Stimulated activated CD4-positive, alpha-beta T cell treated with anti-CD3 and anti-CD28 coated beads, Interleukin-12 subunit alpha, Interleukin-12 subunit beta, amount 100 ng/mL, for 4 hours (primary cell): ENCODE data around the gene CCDC194.

ENCODE experiments used
- DNase-seq: peaks from one replicate; pipeline ENCODE4 v3.0.0-alpha.2; 2020

Gene CCDC194

DNA sequence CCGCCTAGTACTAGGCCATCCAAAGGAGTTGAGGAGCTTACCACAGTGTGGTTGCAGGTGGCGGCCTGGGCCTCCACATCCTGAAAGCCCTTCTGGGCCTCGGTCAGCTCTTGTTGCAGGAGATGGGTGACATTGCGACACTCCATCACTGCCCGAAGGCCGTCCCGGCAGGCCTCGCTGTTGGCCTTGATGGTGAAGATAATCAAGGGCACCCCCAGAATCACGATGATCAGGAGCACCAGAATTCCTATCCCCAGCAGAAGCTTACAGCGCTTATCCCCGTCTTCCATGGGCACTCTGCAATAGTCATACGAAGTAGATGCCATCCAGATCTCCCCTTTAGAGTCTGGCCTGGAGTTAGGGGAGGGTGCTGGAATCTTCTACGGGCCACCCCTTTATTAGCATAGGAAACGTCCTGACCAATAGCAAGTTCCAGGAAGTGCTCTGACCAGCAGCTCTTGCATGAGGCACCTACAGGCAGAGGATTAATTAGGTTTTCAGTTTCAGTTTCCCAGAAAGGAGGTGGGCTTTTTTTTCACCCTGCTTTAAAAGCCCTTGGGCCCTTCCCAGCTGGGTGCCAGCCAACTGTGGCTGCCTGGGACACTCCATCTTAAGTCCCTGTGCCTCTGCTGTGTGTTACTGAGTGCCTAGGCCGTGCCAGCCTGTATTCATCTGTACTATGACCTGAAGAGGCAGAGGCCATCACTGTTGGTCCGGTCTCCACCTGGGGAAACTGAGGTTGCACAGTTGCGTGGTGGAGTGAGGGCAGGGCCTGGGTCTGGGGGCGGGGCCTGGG is 11.5 kb upstream of the CCDC194 start, which contains the start of gene BST2:
BST2 (minus strand) TSS at position 381 of the 796 bp plus-strand sequence; CDS start at position 326, 55 bp downstream.
- peak; percentile 30 for DNase-seq

DNA sequence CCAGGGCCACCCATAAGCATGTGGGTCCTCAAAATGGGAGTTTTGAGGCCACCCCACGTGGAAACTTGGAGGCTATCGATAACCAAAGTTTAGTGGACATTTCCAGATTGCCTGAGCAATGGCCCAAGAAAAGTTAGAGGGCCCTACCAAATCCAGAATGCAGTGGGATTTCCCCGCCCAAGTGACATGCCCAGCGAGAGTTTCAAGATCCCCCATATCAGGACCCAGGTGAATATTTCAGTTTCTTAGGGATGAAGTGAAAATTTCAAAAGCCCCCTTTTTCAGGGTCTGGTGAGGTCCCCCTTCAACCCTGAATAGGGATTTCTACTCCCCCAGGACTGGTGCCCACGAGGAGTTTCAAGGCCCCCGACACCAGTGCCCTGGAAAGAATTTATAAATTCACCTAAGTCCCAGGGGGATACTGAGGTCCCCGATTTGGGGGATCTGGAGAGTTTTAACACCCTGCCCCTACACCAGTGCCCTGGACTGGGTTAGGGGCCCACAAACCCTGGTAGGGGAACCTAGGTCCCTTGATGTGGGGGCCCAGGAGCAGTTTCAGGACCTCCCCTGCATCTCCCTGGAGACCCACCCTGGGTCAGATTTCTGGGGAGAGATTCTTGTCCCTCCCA is 10.7 kb upstream of the CCDC194 start:
- DNase-seq = no peak

GRCh38 chr19:17404015-17404414 is 10.0 kb upstream of the CCDC194 start:
- DNase-seq = no peak

GRCh38 chr19:17402982-17403855 is 9.2 kb upstream of the CCDC194 start:
- peak; percentile 51 for DNase-seq

GRCh38 chr19:17401628-17402027 is 7.6 kb upstream of the CCDC194 start:
- DNase-seq = no peak

GRCh38 chr19:17398902-17399527 is 5.0 kb upstream of the CCDC194 start:
- DNase-seq = no peak

DNA sequence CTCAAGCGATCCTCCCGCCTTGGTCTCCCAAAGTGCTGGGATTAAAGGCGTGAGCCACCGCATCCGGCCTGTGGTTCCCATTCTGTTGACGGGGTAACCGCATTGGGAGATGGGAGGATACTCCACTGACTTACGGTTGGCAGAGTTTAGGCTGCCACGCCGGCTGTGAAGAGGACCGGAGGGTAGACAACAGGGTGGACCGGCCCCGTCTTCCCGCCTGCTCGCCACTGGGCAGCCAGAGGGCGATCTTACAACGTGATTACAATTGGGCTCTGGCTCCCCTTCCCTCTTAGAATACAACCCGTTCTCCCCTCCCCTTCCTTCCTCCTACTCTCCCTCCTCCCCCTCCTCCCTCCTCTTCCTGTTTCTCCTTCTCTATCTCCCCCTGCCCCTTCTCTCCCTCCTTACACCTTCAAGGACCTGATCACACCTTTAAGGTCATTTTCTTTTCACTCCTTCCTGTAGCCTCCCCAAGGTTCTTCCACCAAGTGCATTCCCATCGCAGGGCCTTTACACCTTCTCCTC is 957 bp upstream of the CCDC194 start:
- peak; percentile 76 for DNase-seq

GRCh38 chr19:17393002-17393401 is 994 bp downstream of the CCDC194 start:
- no peak for DNase-seq

DNA sequence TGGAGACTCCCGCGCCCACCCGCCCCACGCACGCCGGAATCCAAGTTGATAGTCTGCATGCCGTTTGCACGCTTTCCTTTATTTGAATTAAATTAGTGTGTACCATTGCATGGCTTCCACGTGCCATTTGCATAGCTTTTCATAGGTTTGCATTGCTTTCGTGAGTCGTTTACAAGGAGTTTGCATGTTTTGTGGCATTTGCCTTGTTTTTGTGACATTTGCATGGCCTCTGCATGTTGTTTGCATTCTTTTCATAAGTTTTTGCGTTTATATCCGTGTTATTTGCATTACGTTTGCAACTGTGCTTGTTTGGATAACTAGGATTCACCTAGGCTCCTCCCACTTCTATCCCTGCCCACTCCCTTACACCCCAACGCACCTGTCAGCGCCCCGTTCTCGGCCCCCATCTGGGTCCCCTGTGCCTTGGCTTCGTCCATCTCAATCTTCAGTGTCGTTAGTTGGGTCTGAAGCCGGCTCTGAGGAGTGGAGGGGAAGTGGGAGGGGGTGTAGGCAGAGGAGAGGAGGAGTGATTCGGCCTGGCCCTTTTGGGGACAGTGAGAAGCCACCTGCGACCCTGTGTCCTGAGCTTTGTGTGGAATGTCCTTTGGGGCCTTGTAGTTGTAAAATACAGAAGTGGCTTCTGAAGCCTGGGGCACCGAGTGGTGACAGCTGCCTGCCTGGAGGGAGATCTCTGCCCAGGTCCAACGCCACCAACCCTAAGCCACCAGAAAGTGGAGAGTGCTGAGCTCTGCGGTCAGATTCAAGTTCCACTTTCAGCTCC is 2.4 kb downstream of the CCDC194 start:
- no peak for DNase-seq

DNA sequence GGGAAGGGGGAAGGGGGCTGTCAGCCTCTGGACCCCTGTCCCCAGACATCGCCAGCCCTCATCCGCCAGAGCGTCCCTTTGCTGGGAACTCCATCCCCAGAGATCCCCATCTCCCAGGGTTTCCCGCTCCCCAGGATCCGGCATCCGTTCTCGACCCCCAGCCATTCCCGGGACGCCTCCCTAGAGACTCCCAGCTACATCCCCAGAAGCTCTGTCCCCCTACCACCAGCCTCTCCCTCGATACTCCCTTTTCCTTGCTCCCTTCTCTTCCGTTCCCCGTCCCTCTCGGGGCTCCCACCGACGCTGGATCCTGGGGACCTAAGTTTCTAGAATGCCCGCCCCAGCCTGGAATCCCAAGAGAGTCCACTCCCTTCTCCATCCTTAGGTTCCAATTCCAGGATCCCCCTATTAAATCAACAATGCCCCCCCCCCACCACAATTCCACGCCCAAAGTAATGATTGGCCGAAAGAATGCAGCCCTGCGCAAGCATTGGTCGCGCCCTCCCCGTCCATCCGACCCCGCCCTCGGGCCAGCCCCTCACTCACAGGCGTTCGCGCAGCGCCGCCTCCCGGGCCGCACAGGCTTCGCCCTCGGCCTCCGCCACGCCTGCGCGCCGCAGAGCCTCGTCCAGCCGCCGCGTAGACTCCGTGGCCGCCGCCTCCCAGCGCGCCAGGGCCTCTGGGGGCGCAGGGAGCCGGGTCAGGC is 3.2 kb downstream of the CCDC194 start:
- peak; percentile 91 for DNase-seq

DNA sequence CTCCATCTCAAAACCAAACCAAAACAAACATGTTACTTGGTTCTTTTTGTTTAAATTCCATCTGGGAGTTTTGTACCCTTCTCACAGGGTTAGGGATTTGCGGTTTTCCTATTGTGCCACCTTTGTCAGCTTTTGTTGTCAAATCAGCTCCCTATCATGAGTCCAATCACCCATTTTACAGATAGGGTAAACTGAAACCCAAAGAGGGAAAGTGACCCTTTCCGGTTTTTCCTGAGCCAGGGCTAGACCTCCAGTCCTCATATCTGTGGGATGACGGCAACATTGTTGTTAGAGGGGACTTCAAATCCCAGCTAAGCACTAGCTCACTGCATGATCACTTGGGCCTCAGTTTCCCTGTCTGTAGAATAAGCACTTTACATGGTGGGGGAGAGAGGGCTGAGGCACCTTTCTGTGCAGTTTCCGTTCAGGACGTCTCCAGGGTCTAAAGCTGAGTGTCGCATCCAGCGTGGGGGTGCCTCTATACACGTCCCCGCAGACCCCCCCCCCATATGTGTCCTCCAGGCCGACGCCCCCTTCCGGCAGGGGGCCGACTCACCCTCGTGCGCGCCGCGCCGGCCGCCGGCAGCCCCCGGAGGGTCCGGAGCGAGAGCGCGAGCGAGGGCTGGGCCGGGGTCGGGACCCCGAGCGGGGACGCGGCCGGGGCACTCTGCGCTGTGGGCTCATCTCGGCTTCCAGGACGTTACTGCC is 3.9 kb downstream of the CCDC194 start:
- no peak for DNase-seq

GRCh38 chr19:17389288-17389687 is 4.7 kb downstream of the CCDC194 start:
- DNase-seq = no peak

- peak; percentile 65 for DNase-seq
These were observed 8.0 kb downstream of the CCDC194 start for GRCh38 chr19:17385878-17386611.

DNA sequence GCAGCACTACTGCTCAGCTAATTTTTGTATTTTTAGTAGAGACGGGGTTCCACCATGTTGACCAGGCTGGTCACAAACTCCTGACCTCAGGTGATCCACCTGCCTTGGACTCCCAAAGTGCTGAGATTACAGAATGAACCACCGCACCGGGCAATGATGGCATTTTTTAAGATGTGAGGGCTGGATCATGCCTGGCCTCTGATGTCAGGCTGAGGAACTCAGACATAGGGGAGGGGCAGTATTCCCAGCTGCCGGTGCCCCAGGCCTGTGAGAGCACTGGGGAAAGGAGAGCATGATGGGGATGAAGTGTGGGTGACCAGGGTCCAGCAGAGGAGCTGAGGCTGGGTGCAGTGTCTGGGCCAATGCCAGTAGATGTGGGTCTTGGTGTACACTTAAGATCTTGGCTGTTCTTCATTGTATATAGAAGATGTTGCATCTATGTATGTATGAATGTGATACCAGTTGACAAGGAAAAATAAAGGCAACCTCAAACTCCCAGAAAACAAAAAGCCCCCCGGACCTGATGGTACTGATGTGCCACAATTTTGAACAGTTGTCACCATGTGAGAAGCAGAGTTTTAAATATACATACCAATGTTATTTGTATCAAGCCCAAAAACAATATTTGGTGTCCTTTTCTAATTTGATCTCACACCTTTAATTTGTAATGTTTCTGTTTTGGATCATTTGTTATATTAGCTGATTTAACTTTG is 13.4 kb downstream of the CCDC194 start:
- DNase-seq = no peak

- no peak for DNase-seq
These were observed 14.8 kb downstream of the CCDC194 start for GRCh38 chr19:17379221-17379631.

GRCh38 chr19:17378271-17378670 is 15.7 kb downstream of the CCDC194 start:
- no peak for DNase-seq

GRCh38 chr19:17376935-17377600 is 16.9 kb downstream of the CCDC194 start, which contains the start of gene PLVAP:
Gene PLVAP (minus strand): TSS chr19:17377342. CDS start chr19:17377288, 54 bp downstream.
- DNase-seq = no peak

- no peak for DNase-seq
These were observed 23.9 kb downstream of the CCDC194 start for GRCh38 chr19:17370026-17370587.
